CD4-positive, alpha-beta T cell treated with Interleukin-15 for 4 hours (primary cell): ENCODE data around the gene SEPTIN10.
"Not testable (repeated sequence)": the region's sequence is repeated elsewhere in the genome, so short reads cannot be mapped to it uniquely, and the experiment has no call there.

Experiments used
- DNase-seq: peaks from one replicate; pipeline ENCODE4 v3.0.0-alpha.2; 2020; ENCODE audit warnings: low spot score

The SEPTIN10 gene

DNA sequence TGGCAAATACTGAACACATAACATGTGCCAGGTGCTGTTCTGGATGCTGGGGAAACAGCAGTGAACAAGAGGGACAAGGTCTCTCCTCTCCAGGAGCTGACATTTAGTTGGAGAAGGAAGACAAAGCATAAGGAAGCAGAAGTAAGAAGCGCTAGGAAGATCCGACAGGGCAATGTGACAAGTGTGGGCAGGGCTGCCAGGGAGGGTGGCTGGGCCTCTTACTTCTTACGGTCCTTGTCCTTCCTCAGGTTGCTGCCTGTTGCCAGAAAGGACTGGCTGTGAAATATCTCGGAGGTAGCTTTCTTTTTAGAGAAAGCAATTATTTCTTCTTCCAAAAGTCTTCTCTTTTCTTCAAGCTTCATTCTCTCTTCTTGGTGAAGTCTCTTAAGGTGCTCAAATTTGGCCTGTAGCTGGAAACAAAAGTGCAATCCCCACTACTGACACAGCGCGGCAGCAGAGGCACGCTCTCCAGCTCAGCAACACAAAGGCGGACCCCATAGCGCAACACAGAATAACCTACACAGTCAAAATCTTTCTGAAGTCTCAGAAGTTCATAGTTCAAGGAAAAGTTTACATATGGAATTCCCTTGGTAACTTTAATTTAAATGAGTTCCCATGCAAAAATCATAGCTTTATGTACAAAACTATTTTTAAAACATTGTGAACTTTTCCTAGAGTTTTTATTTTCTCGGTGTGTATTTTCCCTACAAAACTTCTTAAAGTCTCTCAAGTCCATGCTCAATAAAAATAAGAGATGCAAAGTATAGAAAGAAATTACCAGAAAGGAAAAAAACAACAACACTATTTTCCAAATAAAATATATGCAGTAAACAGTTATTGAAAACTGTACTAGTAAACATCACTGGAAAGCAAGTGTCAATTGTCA is 67.7 kb downstream of the SEPTIN10 start:
- DNase-seq, result peak; percentile 43

DNA sequence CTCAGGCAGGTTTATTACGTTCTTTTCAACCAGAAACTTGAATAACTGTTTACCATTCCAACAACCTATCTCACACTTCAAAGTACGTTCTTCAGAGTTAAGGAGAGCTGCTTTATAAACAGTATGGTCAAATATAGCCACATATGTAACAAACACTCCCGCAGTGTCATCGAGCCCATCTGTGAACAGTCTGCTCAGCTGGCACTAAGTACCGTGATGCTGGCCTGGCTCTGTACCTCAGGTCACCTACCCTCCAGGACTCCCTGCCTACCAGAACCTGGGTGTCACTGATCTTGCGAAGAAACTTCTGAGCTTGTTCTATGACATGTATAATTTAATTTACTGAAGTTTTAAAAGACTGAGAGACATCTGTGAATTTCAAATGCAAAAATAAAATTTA is 71.4 kb downstream of the SEPTIN10 start:
- no peak for DNase-seq

DNA sequence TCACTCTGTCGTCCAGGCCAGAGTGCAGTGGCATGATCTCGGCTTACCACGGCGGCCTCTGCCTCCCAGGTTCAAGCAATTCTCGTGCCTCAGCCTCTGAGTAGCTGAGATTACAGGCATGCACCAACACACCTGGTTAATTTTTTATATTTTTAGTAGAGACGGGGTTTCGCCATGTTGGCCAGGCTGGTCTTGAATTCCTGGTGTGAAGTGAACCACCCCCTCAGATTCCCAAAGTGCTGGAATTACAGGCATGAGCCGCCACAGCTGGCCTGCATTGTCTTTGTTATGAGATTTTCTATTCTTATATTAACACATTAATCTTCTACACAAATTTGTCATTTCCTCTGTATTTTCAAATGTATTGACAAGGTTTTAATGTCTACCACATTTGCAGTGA is 75.2 kb downstream of the SEPTIN10 start:
- DNase-seq, result no peak

DNA sequence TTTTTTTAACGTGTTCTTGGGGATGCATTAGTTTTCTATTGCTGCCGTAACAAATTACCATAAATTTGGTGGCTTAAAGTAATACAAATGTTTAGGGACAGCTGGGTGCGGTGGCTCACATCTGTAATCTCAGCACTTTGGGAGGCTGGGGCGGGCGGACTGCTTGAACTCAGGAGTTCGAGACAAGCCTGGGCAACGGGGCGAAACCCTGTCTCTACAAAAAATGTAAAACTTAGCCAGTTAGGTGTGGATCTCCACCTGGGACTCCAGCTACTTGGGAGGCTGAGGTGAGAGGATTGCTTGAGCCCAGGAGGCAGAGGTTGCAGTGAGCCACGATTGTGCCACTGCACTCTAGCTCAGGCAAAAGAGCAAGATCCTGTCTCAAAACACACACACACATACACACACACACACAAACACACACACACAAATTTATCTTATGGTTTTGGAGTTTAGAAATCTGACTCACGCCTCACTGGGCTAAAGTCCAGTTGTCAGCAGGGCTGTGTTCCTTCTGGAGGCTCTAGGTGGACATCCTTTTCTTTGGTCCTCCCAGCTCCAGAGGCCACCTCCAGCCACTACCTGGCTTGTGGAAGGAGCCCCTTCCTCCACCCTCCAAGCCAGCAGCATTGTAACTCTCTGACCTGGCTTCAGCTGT is 76.1 kb downstream of the SEPTIN10 start:
- no peak for DNase-seq

DNA sequence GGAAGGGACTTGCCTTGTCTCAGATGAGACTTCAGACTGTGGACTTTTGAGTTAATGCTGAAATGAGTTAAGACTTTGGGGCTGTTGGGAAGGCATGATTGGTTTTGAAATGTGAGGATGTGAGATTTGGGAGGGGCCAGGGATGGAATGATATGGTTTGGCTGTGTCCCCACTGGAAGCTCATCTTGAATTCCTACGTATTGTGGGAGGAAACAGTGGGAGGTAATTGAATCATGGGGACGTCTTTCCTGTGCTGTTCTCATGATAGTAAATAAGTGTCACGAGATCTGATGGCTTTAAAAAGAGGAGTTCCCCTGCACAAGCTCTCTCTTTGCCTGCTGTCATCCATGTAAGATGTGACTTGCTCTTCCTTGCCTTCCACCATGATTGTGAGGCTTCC is 77.2 kb downstream of the SEPTIN10 start:
- not testable (repeated sequence) for DNase-seq

DNA sequence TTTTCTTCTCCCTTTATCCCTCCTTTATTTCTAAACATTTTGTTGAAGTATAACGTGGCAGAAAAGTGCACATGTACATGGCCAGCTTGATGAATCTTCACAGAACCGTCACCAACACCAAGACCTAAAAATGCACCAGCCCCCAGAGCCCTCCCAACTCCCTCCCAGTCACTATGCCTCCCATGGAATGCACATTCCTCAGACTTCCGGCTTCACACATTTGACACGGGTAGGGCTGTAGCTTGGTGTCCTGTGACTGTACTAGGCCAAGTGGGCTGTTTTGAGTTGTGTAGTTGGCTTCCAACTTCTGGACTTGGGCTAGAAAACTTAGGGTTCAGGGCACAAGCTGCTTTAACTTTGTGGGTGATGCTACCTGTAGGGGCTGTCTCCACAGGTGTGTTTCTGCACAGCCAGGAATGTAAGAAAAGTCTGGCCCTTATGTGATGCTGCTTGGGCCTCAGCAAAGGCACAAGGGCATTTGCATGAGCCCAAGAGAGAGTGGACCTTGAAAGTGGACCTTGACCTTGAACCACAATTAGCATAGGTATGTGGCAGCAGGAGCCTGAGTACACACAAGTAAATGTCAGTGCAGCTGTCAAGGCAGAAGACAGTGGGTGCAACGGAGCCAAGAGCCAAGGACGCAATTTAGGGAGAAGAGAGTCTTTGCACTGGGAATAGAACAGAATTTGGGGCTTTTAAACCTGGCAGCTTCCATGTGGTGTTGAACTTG is 78.4 kb downstream of the SEPTIN10 start:
- DNase-seq, result no peak

DNA sequence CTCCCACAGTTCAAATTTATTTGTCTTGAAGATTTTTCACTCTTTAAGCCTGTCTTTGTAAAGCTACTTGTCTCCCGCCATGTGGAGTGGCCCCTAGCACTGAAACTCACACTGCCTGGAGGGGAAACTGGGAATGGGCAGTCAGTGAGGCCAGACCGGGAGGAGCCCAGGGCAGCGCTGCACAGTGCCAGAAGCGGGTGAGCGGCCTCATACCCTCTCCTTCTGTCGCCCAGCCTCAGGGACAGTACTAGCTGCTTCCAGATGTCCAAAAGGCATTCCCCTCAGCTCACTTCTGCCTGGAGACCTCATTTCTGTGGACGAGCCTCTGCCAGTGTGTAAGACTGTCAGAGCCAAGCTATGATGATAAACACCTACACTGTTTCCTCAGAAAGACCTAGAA is 79.9 kb downstream of the SEPTIN10 start:
- DNase-seq, result no peak

DNA sequence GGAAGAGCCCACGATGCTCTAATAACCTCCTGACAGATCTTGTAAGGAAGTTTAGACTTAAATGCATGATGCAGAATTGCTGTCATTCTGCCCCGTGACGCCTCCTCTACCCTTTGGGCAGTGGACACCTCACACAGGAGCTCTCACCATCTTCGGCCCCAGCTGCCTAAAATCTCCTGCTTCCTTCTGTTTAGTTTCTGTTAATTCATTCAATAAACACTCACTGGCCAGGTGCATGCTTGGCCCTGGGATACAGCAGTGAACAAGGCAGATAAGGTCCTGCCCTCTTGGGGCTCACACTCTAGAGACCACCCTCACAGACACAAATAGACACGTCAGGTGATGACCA is 81.1 kb downstream of the SEPTIN10 start:
- DNase-seq, result no peak

DNA sequence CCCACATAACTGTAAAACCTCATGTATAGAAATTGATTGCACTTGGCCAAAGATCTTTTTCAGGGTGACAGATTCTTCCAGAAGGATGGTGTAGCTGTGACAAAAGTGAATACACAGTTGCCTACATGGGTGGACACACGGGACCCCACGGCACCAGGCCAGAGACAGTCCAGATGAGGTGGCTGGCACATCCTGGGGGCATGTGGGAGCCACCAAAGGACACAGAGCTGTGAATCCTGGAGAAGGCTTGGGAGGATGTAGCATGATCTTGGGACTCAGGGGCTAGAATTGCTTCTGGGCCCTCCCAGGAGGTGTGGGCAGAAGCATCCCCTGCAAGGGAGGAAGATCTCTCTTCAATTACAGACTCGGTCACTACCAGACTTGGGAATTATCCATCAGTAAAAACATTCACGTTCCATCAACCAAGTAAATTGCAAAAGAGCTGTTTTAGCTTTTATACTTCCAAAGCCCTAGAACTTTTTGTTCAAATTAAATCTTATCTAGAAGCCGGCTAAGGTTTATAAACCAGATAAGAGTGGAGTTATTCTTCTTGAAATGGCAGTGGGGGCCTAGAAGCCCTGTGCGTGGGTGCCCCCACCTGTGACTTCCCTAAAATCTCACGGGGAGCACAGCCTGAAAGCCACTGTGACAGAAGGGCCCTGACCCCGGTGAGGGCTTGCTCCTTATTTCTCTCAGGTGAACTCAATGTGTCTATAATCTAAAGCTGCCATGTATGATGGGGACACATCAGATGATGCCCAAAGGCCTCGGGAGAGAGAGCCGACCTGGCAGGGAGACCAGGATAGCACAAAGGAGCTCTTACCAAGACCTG is 81.7 kb downstream of the SEPTIN10 start:
- no peak for DNase-seq

DNA sequence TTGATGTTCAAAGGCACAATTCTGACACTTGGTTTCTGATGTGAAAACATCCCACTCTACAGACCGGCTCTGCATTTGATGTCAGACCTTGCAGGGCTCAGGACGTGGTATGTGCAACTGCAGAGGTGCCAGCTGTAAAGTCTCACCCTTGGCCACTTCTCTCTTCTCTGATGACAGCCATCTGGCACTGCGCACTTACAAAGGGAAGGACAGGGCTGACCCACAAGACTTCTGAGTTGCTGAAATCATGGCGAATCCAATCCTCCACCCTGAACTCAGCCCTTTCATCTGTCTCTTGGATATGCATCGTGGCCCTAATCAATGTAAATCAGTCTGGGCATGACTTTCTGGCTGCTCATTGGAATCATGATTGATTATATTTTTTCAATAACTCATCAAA is 82.5 kb downstream of the SEPTIN10 start:
- DNase-seq, result no peak

DNA sequence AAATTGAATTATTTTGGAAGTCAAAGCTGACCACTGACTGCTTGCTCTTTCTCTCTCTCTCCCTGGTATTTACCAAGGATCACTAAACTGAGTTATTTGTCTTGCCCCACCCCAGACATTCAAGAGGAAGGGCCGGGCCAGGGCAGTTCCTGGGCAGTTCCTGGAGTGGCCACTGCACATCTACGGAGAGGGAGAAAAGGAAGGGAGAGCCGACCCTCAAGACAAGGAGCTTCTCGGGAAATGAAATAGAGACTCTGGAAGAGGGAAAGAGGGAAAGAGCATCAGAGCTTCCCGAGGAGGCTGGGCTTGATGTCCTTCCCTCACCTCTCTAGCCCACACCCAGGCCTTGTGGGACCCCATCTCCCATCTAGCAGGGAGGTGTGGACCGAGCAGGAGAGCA is 83.1 kb downstream of the SEPTIN10 start:
- no peak for DNase-seq

DNA sequence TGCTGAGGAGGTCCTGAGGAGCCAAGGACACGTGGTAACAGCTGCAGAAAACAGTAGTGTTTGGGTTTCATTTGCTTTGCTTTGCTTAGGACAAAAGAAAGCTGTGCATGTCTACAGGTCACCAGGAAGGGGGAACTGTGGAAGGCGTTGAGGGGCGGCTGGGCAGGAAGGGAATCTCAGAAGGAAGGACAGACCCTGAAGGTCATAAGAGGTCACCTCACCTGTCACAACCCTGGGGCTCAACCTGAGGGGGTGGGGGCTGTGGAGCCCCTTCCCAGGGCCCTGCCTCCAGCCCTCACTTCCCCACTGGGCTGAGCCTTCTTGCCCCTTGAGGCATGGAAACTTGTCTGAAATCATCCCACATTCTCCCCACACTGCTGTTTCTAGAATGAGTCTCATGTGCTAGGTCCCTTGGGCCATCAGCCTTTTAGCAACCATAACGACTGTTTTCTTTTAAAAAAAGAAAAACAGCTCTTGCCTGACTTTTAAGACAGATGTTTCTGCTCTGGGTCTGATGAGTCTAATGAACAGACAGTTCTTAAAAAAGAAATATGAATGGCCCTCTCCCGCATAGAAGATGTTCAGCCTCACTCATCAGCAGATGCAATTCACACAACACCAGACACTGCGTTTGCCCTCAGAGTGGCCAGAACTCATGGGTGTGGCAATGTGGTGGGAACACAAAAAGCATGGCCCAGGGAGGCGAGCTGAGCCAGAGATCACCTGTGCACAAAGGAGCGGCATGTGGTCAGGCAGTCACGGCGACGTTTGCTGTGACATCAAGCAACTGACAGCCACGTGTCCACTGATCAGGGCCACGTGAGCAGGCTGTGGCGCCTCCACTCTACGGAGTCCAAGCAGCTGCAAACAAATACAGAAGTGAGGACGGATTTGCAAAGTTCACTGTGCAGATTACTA is 84.0 kb downstream of the SEPTIN10 start:
- no peak for DNase-seq

DNA sequence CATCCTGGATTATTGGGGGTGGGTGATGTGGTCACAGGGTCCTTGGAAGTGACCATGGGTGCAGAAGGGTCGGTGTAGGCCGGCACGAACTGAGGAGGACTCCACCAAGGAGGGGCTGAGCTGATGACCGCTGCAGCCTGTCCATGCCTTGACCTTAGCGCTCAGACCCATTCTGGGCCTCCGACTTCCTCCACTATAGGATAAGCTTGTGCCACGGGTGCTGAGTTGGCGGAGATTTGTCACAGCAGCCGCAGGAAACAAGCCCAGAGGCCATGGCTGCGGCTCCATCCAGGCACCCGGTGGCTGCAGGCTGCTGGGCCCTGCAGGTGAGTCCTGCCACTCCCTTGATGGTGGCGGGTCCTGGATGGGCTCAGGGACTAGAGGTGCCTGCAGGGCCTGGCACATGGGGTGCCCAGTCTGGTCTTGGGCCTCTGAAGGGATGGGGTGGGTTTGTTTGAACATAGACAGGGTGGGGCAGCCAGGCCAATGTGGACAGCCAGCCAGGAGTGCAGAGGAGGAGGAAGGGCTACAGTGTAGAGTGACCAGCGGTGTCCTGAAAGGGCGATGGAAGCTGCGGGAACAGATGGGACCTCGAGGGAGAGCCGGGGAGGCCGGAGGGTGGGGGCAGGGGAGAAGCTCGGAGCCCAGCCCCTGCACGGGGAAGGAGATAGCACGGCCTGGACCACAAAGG is 84.8 kb downstream of the SEPTIN10 start:
- DNase-seq, result no peak

DNA sequence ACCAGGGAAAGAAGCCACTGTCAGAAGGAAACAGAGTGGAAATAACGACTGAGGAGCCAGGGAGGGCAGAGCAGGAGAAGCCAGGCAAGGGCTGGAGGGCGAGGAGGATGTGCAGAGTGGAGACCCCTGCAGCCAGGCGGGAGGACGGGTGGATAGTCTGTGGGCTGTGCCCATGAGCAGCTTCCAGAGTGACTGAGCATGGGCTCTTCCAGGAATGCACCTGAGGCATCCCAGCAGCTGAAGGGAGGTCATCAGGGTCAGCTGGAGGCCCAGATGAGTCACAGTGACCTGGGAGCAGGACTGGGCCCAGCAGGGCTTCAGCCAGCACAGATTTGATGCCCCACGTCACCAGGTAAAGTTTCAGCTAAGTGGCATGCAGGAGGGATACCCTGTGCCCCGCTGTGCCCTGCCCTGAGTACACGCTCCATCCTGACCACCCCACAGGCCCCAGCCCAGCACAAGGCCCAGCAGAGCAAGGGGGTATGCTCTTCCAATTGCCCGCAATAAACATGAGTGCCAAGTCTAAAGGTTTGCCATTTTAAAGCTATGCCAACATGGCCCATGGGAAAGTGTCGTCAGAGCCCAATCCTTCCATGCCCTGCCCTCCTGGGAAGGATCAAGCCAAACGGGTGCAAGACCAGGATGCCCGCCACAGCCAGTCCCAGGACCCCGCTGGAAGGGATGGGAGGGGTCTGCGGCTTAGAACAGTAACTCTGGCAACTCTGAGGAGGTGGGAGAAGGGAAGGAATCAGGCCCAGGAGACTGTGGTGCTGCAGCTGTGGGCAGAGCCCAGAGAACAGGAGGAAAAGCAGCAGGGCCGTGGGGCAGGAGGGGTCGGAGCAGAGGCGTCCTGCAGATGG is 85.7 kb downstream of the SEPTIN10 start:
- DNase-seq, result no peak

DNA sequence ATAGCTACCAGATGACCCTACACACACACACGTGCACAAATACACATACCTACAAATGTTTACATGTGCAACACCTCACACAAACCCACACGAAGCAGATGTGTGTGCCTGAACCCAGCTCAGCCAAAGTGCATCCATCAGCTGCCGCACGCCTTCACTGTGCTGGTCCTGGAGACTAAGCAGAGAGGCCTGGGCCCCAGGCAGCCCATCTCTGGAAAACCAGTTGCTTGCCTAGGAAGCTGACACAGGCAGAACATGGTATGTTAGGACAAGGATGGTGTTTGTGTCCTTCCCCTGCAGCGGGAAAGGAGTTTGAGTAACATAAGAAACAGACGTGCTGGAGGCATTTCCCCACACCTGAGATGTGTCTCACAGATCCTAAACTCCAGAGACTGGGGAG is 86.7 kb downstream of the SEPTIN10 start:
- DNase-seq, result no peak

DNA sequence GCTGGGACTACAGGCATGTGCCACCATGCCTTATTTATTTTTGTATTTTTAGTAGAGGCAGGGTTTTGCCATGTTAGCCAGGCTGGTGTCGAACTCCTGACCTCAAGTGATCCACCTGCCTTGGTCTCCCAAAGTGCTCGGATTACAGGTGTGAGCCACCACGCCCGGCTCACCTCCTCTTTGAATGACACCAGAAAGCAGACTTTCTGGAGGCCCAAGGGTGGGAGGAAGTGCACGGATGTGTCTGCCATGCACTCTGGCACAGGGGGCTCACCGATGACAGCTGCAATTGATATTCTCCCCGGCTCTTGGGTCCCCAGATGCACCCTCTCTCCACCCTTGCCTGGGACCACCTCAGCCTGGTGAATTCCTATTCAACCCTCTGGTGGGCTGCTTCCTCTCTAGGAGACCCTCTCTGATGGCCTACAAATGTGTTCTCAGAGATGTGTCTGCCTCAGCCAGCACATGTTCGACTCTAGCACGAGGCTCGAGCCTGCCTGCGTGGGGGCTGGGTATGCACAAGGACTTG is 87.3 kb downstream of the SEPTIN10 start:
- no peak for DNase-seq

DNA sequence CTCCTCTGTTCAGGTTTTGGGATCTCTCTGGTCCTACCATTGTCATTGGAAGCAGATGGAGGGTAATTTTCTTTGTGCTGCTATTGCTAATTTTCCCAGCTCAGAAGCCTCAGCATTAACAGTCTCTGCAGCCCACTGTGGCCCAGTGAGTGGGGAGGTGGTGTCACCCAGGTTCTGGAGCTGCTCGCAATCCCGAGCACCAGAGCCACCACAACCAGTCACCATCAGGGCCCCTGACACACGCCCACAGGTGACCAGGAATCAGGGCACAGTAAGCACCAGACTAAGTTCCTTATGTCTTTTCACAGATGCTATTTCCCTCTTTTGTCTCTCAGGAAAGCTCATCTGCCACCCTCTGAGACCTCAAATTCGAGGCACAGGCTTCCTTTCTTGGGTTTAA is 87.9 kb downstream of the SEPTIN10 start:
- no peak for DNase-seq

DNA sequence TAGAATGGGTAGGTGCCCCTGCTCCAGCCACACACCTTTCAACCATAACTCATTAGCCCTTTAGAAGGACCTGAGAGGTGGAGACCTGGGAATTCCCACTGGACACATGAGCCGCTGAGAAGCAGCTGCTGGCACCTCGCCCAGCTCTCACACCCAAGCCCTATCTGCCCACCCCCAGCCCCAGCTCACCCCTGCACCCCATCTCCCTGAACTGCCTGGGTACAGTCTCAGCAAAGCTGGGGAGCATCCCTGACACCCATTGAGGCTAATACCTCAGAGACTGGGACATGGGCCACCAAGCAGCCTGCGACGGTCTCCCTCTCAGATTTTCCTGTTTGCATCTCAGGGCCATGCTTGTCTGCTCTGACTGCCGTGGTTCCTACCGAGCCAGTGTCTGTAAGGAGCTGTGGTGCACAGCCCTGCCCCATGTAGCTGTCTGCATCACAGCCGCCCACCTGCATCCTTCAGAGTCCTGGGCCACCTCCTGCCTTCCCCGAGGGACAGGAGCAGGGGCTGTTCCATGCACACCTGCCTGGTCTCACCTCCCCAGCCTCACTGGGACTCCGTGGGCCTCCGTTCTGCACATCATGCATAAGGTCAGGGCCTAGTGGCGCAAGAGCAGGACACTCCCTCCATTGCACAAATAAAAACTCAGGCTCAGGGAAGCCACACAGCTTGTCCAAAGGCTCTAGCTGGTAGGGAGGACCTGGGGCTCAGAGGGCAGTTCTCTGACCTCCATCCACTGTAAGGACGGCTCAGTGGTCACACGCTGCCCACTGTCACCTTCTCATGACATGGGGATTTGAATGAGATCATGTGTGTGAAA is 90.0 kb downstream of the SEPTIN10 start:
- DNase-seq, result no peak
